ENCODE data around the gene LOXHD1. TPM values are rescaled to one million over a fixed set of nuclear protein-coding genes. Genes with fewer than 3 reads are reported as not detected.

LOXHD1 gene, protein sequence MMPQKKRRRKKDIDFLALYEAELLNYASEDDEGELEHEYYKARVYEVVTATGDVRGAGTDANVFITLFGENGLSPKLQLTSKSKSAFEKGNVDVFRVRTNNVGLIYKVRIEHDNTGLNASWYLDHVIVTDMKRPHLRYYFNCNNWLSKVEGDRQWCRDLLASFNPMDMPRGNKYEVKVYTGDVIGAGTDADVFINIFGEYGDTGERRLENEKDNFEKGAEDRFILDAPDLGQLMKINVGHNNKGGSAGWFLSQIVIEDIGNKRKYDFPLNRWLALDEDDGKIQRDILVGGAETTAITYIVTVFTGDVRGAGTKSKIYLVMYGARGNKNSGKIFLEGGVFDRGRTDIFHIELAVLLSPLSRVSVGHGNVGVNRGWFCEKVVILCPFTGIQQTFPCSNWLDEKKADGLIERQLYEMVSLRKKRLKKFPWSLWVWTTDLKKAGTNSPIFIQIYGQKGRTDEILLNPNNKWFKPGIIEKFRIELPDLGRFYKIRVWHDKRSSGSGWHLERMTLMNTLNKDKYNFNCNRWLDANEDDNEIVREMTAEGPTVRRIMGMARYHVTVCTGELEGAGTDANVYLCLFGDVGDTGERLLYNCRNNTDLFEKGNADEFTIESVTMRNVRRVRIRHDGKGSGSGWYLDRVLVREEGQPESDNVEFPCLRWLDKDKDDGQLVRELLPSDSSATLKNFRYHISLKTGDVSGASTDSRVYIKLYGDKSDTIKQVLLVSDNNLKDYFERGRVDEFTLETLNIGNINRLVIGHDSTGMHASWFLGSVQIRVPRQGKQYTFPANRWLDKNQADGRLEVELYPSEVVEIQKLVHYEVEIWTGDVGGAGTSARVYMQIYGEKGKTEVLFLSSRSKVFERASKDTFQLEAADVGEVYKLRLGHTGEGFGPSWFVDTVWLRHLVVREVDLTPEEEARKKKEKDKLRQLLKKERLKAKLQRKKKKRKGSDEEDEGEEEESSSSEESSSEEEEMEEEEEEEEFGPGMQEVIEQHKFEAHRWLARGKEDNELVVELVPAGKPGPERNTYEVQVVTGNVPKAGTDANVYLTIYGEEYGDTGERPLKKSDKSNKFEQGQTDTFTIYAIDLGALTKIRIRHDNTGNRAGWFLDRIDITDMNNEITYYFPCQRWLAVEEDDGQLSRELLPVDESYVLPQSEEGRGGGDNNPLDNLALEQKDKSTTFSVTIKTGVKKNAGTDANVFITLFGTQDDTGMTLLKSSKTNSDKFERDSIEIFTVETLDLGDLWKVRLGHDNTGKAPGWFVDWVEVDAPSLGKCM (N-terminal part only)
- total RNA-seq (10 to 100 TPM; 11.3 to 29.6 TPM), polyA plus RNA-seq (ENCODE audit: insufficient read depth, low read depth, low replicate concordance) (59.4 TPM)
- long read RNA-seq, donor 1: 0 reads
- long read RNA-seq, donor 2: 0 reads

DNA sequence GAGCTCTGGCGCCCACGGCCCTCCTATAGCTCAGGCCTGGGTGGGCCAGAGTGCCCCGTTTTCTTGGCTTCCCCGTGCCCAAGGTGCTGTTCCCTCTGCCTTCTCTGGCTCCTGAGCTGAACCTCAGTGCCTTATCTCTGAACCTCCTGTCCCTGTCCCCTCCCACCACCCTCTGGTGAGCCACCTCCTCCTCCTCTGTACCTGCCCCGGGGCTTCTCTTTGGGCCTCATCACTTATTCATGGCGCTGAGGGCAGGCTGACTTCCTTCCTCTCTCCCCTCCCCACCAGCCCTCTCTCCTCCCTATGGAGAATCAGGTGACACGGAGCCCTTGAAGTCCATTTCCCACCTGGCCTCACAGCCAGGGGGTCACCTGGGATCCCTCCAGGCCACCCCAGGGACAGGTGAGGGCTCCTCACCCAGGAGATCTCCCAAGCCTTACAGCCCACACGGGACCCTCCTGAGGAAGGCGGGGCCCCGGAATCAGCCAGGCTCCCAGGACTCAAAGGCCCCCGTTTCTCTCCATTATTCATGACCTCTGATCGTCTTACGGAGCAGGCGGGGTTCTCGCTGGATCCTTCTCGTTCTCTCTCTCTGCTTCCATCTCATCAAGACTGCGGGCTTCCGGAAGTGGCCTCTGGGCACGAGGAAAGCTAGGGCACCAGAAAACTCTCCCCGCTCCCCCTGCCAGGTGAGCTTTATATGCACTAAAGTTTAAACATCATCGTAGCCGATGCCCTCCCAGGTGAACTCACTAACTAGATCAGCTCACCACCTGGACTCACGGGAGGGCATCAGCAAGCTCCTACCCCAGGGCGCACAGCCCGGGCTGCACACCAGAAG, at the start of gene LOXHD1:
Gene LOXHD1 (minus strand): TSS at position 106 of the 841 bp plus-strand sequence. CDS start 187 bp downstream, outside the sequence.
- H3K27me3 ChIP-seq: no peaks in the 10 kb centered on the region
- H3K36me3 ChIP-seq (ENCODE audit: low read depth, missing control alignments): no peaks in the 10 kb centered on the region
- H3K27ac ChIP-seq: no peak within 1 kb of the TSS
- H3K9me3 ChIP-seq: no peaks in the 10 kb centered on the region
- intact Hi-C loops (cut with DNase I; ENCODE audit: low total_unique reads): loop anchor here (5.0 to 10.0 kb wide), 2 partner anchors 375 to 483 kb away; a partner anchor contains a TSS
- no peak for DNase-seq
- peak within 1 kb of the TSS in 1 of 2 donors; percentile 15 for H3K4me3 ChIP-seq
- H3K4me1 ChIP-seq: no peaks in the 10 kb centered on the region
- TF ChIP-seq, protein P1, sequence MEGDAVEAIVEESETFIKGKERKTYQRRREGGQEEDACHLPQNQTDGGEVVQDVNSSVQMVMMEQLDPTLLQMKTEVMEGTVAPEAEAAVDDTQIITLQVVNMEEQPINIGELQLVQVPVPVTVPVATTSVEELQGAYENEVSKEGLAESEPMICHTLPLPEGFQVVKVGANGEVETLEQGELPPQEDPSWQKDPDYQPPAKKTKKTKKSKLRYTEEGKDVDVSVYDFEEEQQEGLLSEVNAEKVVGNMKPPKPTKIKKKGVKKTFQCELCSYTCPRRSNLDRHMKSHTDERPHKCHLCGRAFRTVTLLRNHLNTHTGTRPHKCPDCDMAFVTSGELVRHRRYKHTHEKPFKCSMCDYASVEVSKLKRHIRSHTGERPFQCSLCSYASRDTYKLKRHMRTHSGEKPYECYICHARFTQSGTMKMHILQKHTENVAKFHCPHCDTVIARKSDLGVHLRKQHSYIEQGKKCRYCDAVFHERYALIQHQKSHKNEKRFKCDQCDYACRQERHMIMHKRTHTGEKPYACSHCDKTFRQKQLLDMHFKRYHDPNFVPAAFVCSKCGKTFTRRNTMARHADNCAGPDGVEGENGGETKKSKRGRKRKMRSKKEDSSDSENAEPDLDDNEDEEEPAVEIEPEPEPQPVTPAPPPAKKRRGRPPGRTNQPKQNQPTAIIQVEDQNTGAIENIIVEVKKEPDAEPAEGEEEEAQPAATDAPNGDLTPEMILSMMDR (IDR thresholded peaks at IDR 0.05): no peak
- TF ChIP-seq POLR2A (IDR thresholded peaks at IDR 0.05): no peak
- 49 to 67% methylated on average over 24 to 25 of the region's 25 CpGs for WGBS, 2 donors

DNA sequence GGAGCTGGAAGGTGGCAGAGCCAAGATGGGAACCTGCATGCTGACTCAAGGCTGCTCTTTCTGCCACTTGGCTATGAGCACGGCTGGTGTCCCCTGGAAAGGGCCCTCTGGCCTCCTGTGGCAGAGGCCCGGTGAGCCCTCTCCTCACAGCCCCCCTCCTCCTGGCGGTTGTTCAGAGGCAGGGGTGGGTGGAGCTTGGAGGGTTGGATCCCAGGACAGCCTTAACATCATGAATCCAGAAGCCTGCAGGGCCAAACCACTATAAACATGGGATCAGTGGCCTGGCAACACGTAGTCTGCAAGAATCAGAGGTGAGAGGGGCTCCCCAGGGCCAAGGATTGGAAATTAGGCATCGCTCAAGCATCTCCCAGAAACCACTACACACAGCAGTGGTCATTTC, 48.5 kb upstream of the LOXHD1 start:
- no peaks in the 10 kb centered on the region for H3K9me3 ChIP-seq
- H3K4me3 ChIP-seq: no peak overlapping the region
- H3K27me3 ChIP-seq: no peaks in the 10 kb centered on the region
- H3K36me3 ChIP-seq (ENCODE audit: low read depth, missing control alignments): no peaks in the 10 kb centered on the region
- H3K4me1 ChIP-seq: peaks cover 8% of the 10 kb centered on the region
- no peak for DNase-seq
- H3K27ac ChIP-seq: no peak overlapping the region
- WGBS, 2 donors: 68 to 69% methylated on average over 3 to 5 of the region's 5 CpGs
- TF ChIP-seq, protein P1 (IDR thresholded peaks at IDR 0.05): no peak
- no peak for TF ChIP-seq POLR2A (IDR thresholded peaks at IDR 0.05)
- intact Hi-C loops (cut with DNase I; ENCODE audit: low total_unique reads): no loop called here

DNA sequence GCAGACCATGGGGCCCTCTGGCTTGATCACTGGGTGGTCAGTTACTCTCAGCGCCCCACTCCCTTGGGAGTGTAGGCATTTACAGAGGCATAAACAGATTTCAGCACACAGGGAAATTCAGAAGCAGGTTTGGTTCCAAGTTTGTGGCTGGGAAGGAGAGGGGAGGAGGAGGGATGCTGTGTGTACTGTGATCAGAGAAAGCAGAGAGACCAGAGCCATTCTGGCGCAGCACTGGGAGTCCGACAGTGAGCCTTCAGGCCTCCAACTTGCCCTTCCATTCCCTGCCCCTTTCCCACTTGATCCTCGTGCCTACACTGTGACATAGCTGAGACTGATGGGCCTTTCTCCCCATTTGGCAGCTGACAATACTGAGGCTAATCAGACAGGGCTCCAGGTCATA, 47.8 kb upstream of the LOXHD1 start:
- intact Hi-C loops (cut with DNase I; ENCODE audit: low total_unique reads): no loop called here
- DNase-seq: no peak
- TF ChIP-seq POLR2A (IDR thresholded peaks at IDR 0.05): no peak
- TF ChIP-seq, protein P1 (IDR thresholded peaks at IDR 0.05): no peak
- Histone ChIP-seq H3K4me1 (peaks cover 8% of the 10 kb centered on the region), H3K9me3 (no peaks in the 10 kb centered on the region), H3K27me3 (no peaks in the 10 kb centered on the region), H3K36me3 (ENCODE audit: low read depth, missing control alignments) (no peaks in the 10 kb centered on the region), H3K4me3 (no peak overlapping the region), H3K27ac (no peak overlapping the region)
- WGBS, 2 donors: 83 to 88% methylated on average over 2 to 4 of the region's 4 CpGs

DNA sequence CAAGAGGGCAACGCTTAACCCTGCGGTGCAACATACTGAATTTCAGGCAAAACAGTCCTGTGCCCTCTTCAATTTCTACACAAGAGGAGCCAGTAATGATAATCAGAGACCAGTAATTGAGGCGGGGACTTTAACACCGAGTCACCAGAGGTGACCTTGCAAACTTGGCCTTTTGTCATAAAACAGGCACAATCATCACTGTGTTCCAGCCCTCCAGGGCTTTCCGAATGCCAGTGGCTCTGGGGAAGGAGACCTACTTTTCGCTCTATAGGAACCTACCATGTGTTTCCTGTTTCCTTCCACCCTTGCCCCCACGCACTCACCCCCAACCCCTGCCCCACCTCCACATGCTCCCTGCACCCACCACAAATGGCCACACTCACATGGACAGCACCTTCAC, 47.2 kb upstream of the LOXHD1 start:
- Histone ChIP-seq H3K36me3 (ENCODE audit: low read depth, missing control alignments) (no peaks in the 10 kb centered on the region), H3K9me3 (no peaks in the 10 kb centered on the region), H3K4me1 (peaks cover 8% of the 10 kb centered on the region), H3K4me3 (no peak overlapping the region), H3K27ac (no peak overlapping the region), H3K27me3 (no peaks in the 10 kb centered on the region)
- WGBS, 2 donors: 63 to 72% methylated on average over 7 of the region's 7 CpGs
- TF ChIP-seq, protein P1 (IDR thresholded peaks at IDR 0.05): no peak
- TF ChIP-seq POLR2A (IDR thresholded peaks at IDR 0.05): no peak
- intact Hi-C loops (cut with DNase I; ENCODE audit: low total_unique reads): no loop called here
- DNase-seq: no peak

Measured in testis (tissue), 5 donors.